HAP-1 (cell line): ENCODE measurements around the gene PLEKHH1.

Experiments used
- DNase-seq, 2 experiments: peaks; one replicate each; pipeline ENCODE4 v3.0.0-alpha.2; 2016 to 2020; ENCODE audit warnings: low spot score in 2 of 2
- H3K27me3 ChIP-seq: fragments of 250-450 bp; sonication (Bioruptor Pico); 2 replicates; pipeline ENCODE4 v1.5.1; 2020; ENCODE audit warnings: low read depth, mild to moderate bottlenecking, moderate library complexity
- H3K36me3 ChIP-seq: fragments of 250-450 bp; sonication (Bioruptor Pico); replicated peaks from 2 replicates; pipeline ENCODE4 v1.5.1; 2020; ENCODE audit warnings: mild to moderate bottlenecking
- H3K4me1 ChIP-seq: fragments of 250-450 bp; sonication (Bioruptor Pico); 2 replicates; pipeline ENCODE4 v1.5.1; 2020; ENCODE audit warnings: mild to moderate bottlenecking
- H3K4me3 ChIP-seq: fragments of 250-450 bp; sonication (Bioruptor Pico); 2 replicates; pipeline ENCODE4 v1.5.1; 2020; ENCODE audit warnings: mild to moderate bottlenecking, moderate library complexity
- H3K9me3 ChIP-seq: fragments of 250-450 bp; sonication (Bioruptor Pico); 2 replicates; pipeline ENCODE4 v1.5.1; 2020; ENCODE audit warnings: mild to moderate bottlenecking, moderate library complexity
- in situ Hi-C: fragments of 300-500 bp; cut with MboI; formaldehyde crosslinking; loops from 3 replicates; pipeline ENCODE4 v1.14.3; 2020; ENCODE audit warnings: low sequenced_read_pairs, inconsistent platforms, mixed read lengths

Gene PLEKHH1

GRCh38 chr14:67630186-67630585 is 97.1 kb downstream of the PLEKHH1 start:
- no peak overlapping the region for H3K4me3 ChIP-seq
- no peaks in the 10 kb centered on the region for H3K27me3 ChIP-seq
- in situ Hi-C loops, result no loop called here
- no peaks in the 10 kb centered on the region for H3K36me3 ChIP-seq
- DNase-seq, result no peak
- no peaks in the 10 kb centered on the region for H3K4me1 ChIP-seq
- H3K9me3 ChIP-seq, result no peaks in the 10 kb centered on the region

DNA sequence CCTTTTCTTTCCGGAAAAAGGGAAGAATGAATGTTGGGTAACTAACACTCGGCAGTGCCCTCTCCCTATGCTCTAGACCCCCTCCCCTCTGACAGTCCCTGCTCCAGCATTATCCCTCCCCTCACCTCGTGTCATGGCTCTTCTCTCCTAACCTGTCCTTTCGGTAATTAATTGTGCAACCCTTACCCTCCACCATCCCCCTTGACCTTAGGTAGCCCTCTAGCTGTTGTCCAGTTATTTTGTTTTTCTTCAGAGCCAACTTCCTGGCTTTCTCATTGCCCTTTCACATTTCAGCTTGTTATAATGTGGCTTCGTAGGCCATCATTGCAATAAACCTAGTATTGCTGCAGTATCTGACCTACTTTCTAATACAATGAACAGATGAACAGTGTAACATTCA is 97.8 kb downstream of the PLEKHH1 start:
- Histone ChIP-seq H3K27me3 (no peaks in the 10 kb centered on the region), H3K4me3 (no peak overlapping the region), H3K36me3 (no peaks in the 10 kb centered on the region), H3K4me1 (no peaks in the 10 kb centered on the region), H3K9me3 (no peaks in the 10 kb centered on the region)
- no peak for DNase-seq
- in situ Hi-C loops, result no loop called here

DNA sequence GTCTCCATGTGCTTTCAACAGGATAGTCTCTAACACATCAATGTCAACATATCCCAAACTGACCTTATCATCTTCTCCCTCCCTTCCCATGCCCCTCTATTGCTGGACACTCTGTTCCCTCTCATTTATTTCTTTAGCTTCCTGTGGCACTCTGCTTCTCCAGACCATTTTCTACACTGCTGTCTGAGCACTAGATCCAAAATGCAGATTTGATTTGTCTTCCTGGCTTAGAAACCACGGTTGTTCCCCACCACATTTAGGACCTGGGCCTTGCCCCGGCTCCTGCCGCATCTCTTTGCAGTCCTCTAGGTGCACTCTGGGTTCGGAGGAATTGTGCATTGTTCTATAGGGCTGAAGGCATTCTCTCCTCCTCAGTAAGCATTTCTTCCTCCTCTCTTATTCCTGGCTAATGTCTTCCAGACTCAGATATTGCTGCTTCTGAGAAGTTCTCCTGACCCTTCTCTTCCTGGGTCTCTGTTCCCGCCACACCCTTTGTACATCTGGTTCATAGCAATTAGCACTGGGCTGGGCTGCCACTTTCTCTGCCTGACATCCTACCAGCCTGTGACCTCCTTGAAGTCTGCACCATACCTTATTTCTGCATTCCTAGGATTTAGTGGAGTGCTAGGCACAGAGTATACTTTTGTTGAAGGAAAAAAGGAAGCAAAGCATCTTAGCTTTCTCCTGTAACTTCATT is 100.5 kb downstream of the PLEKHH1 start:
- Histone ChIP-seq H3K27me3 (no peaks in the 10 kb centered on the region), H3K36me3 (no peaks in the 10 kb centered on the region; the same call in 1 of the 2 replicates), H3K4me1 (no peaks in the 10 kb centered on the region), H3K4me3 (no peak overlapping the region), H3K9me3 (no peaks in the 10 kb centered on the region)
- in situ Hi-C loops, result no loop called here
- no peak for DNase-seq

DNA sequence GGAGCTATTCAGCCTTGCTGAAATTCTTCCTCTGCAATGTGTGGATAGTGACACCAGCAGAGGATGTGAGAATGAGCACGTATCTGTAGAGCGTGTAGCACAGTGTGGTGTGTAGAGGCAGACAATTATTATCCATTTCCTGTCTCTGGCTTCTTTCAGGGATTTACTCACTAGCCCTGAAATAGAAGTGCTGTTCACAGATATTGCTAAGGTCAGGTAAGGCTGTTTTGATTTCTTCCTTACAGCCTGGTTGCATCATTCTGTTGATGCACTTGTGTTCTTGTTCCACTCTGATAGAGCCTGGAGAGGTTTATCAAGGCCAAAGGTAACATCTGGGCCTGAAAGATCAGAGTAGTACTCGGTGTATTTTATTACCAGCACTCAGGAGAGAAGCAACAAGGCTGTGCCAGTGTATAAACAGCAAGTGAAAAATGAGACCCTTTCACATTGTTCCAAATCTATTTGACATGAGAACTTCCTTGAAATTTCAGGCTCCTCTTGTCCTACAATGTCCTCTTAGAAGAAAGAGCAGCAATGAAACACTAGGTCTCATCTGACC is 103.3 kb downstream of the PLEKHH1 start:
- Histone ChIP-seq H3K27me3 (no peaks in the 10 kb centered on the region), H3K36me3 (no peaks in the 10 kb centered on the region; the same call in 1 of the 2 replicates), H3K9me3 (no peaks in the 10 kb centered on the region), H3K4me3 (no peak overlapping the region), H3K4me1 (no peaks in the 10 kb centered on the region)
- in situ Hi-C loops, result no loop called here
- no peak for DNase-seq

- no peaks in the 10 kb centered on the region for H3K4me1 ChIP-seq
- in situ Hi-C loops, result no loop called here
- no peaks in the 10 kb centered on the region; the same call in 1 of the 2 replicates for H3K36me3 ChIP-seq
- DNase-seq, result no peak
- H3K9me3 ChIP-seq, result no peaks in the 10 kb centered on the region
- H3K4me3 ChIP-seq, result no peak overlapping the region
- H3K27me3 ChIP-seq, result no peaks in the 10 kb centered on the region
Measured at GRCh38 chr14:67638642-67639041, 105.6 kb downstream of the PLEKHH1 start.
